ENCODE measurements around the gene SETD5. TPM values are rescaled to one million over a fixed set of nuclear protein-coding genes. Genes with fewer than 3 reads are reported as not detected.

The SETD5 gene
- total RNA-seq, 4 donors from 2014 or later: 96.9 to 130 (median 115) TPM

DNA sequence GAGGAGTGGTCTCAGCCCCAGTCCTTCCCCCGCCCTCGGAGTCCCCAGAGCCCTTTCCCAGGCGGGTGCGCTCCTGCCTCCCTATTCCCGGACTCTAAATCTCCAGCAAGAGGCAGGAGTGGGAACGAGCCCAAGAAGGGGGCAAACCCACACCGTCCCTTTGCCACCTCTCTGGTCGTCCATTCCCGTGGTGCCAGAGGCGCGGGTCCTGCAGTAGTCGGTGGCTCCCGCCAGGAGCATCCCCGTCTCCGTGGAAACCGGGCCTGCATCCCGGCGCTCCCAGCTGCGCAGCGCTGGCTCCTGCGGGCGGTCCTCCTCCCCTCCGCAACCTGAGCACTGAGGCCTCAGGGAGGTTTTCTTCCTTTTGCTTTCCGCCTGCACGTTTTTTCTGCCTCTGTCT is 111.4 kb downstream of the SETD5 start:
- TF ChIP-seq CTCF (IDR thresholded peaks at IDR 0.05) (no peak), EP300 (IDR thresholded peaks at IDR 0.05) (no peak), POLR2A (IDR thresholded peaks at IDR 0.05) (no peak)
- H3K27ac ChIP-seq: no peak overlapping the region
- WGBS, 2 donors: 13 to 14% methylated on average over 23 to 25 of the region's 25 CpGs
- H3K9me3 ChIP-seq: no peaks in the 10 kb centered on the region
- no peak for DNase-seq (ENCODE audit: low spot score in 2 of 2)
- no peak overlapping the region for H3K4me3 ChIP-seq
- H3K4me1 ChIP-seq: no peaks in the 10 kb centered on the region
- H3K36me3 ChIP-seq: no peaks in the 10 kb centered on the region
- peaks cover 0 to 31% of the 10 kb centered on the region in 2 donors for H3K27me3 ChIP-seq

- H3K9me3 ChIP-seq: no peaks in the 10 kb centered on the region
- H3K36me3 ChIP-seq: no peaks in the 10 kb centered on the region
- TF ChIP-seq CTCF (IDR thresholded peaks at IDR 0.05) (no peak), EP300 (IDR thresholded peaks at IDR 0.05) (no peak), POLR2A (IDR thresholded peaks at IDR 0.05) (no peak)
- no peak for DNase-seq (ENCODE audit: low spot score in 2 of 2)
- peaks cover 0 to 31% of the 10 kb centered on the region in 2 donors for H3K27me3 ChIP-seq
- no peak overlapping the region for H3K4me3 ChIP-seq
- no peak overlapping the region for H3K27ac ChIP-seq
- H3K4me1 ChIP-seq: no peaks in the 10 kb centered on the region
- 65 to 74% methylated on average over 7 of the region's 7 CpGs for WGBS, 2 donors
These were observed 115.1 kb downstream of the SETD5 start for GRCh38 chr3:9512456-9513045.

DNA sequence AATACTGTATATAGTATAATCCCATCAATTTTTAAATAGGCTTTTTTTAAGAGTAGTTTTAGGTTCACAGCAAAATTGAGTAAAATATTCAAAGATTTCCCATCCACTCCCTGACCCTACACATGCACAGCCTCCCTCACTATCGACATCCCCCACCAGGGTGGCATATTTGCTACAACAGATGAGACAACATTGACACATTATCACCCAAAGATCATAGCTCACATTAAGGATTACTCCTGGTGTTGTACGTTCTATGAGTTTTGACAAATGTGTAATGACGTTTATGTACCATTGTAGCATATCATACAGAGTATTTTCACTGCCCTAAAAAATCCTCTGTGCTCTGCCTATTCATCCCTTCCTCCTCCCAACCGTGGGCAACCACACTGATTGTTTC is 116.9 kb downstream of the SETD5 start:
- H3K4me1 ChIP-seq: no peaks in the 10 kb centered on the region
- H3K27ac ChIP-seq: no peak overlapping the region
- TF ChIP-seq POLR2A (IDR thresholded peaks at IDR 0.05): no peak
- no peak for TF ChIP-seq CTCF (IDR thresholded peaks at IDR 0.05)
- WGBS, 2 donors: 59 to 65% methylated on average over 4 of the region's 4 CpGs
- no peak for DNase-seq (ENCODE audit: low spot score in 2 of 2)
- H3K27me3 ChIP-seq: peaks cover 0 to 14% of the 10 kb centered on the region in 2 donors
- no peak overlapping the region for H3K4me3 ChIP-seq
- peaks cover 0 to 9% (median 0%) of the 10 kb centered on the region in 4 donors for H3K9me3 ChIP-seq
- no peaks in the 10 kb centered on the region for H3K36me3 ChIP-seq

DNA sequence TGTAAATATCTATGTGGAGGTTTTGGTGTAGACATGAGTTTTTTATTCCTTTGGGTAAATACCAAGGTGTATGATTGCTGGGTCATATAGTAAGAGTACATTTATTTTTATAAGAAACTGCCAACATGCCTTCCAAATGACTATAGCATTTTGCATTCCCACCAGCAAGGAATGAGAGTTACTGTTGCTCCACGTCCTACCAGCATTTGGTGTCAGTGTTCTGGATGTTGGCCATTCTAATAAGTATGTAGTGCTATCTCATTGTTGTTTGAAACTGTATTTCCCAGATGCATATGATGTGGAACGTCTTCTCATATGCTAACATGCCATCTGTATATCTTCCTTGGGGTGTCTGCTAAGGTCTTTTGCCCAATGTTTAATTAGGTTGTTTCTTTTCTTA is 117.5 kb downstream of the SETD5 start:
- no peak overlapping the region for H3K27ac ChIP-seq
- H3K4me1 ChIP-seq: no peaks in the 10 kb centered on the region
- H3K4me3 ChIP-seq: no peak overlapping the region
- DNase-seq (ENCODE audit: low spot score in 2 of 2): no peak
- no peaks in the 10 kb centered on the region for H3K36me3 ChIP-seq
- peaks cover 0 to 9% (median 0%) of the 10 kb centered on the region in 4 donors for H3K9me3 ChIP-seq
- no peak for TF ChIP-seq CTCF (IDR thresholded peaks at IDR 0.05)
- TF ChIP-seq EP300 (IDR thresholded peaks at IDR 0.05): no peak
- no peak for TF ChIP-seq POLR2A (IDR thresholded peaks at IDR 0.05)
- peaks cover 0 to 7% of the 10 kb centered on the region in 2 donors for H3K27me3 ChIP-seq
- WGBS, 2 donors: 54 to 64% methylated on average over 2 of the region's 2 CpGs

GRCh38 chr3:9525078-9525477 is 127.7 kb downstream of the SETD5 start:
- peaks cover 0 to 7% (median 0%) of the 10 kb centered on the region in 4 donors for H3K9me3 ChIP-seq
- H3K4me3 ChIP-seq: no peak overlapping the region
- WGBS, 2 donors: 70 to 77% methylated on average over 2 of the region's 2 CpGs
- no peak for DNase-seq (ENCODE audit: low spot score in 2 of 2)
- no peaks in the 10 kb centered on the region for H3K36me3 ChIP-seq
- TF ChIP-seq POLR2A (IDR thresholded peaks at IDR 0.05) (no peak), EP300 (IDR thresholded peaks at IDR 0.05) (no peak), CTCF (IDR thresholded peaks at IDR 0.05) (no peak)
- H3K27ac ChIP-seq: no peak overlapping the region
- H3K4me1 ChIP-seq: no peaks in the 10 kb centered on the region
- no peaks in the 10 kb centered on the region for H3K27me3 ChIP-seq

Other genes starting within 250 kb of the SETD5 start
- 10 to 100 TPM; 11.7 to 18.0 (median 15.1) TPM for gene SRGAP3, start 148.0 kb upstream of the SETD5 start, total RNA-seq
- gene THUMPD3, start 34.6 kb upstream of the SETD5 start, total RNA-seq: 10 to 100 TPM; 21.6 to 42.6 (median 30.5) TPM
- gene LHFPL4, start 156.2 kb downstream of the SETD5 start, total RNA-seq: under 1 TPM in 1 of 4 donors, not detected in 3; under 0.01 TPM